ENCODE data around the gene IFFO2. TPM values are rescaled to one million over a fixed set of nuclear protein-coding genes. Genes with fewer than 3 reads are reported as not detected.
"Not testable (repeated sequence)": the region's sequence is repeated elsewhere in the genome, so short reads cannot be mapped to it uniquely, and the experiment has no call there.

The IFFO2 gene
- total RNA-seq, 5 donors from 2014 or later (not counting 1 experiment from before 2014, with no cell fraction given), result 36.0 to 76.2 (median 37.7) TPM

- ChIA-PET POLR2A (no interaction called here), CTCF (no interaction called here)
- no peak overlapping the region for H3K4me3 Mint-ChIP-seq
- no peaks in the 10 kb centered on the region for H3K9me3 Mint-ChIP-seq
- H3K27me3 Mint-ChIP-seq, result no peaks in the 10 kb centered on the region
- H3K27me3 ChIP-seq (replicated peaks in 1 of 2; ENCODE audit: control insufficient read depth in 2 of 2, extremely low read depth in 1 of 2, insufficient read depth in 2 of 2, low read length in 1 of 2), result no peaks in the 10 kb centered on the region
- DNase-seq (no peak), ATAC-seq (replicated peaks in 1 of 4) (no peak)
- H3K36me3 Mint-ChIP-seq, result no peaks in the 10 kb centered on the region
- H3K27ac Mint-ChIP-seq, result no peak overlapping the region
- no peaks in the 10 kb centered on the region for H3K9me3 ChIP-seq
- H3K36me3 ChIP-seq (ENCODE audit: control insufficient read depth in 2 of 2, extremely low read depth in 1 of 2, insufficient read depth in 1 of 2, low read length in 1 of 2), result no peaks in the 10 kb centered on the region
- no peak overlapping the region for H3K27ac ChIP-seq (ENCODE audit: low read length)
- WGBS (ENCODE audit: insufficient coverage), result 98% methylated on average over 7 of the region's 8 CpGs
- no peak overlapping the region for H3K4me3 ChIP-seq (ENCODE audit: control insufficient read depth in 1 of 2, extremely low read depth in 1 of 2, low read length in 1 of 2)
- H3K4me1 Mint-ChIP-seq, result peaks cover 24 to 35% (median 25%) of the 10 kb centered on the region in 3 donors
- H3K4me1 ChIP-seq (ENCODE audit: control insufficient read depth in 1 of 2, extremely low read depth in 1 of 2, insufficient read depth in 2 of 2, low read length in 2 of 2), result peaks cover 16 to 27% of the 10 kb centered on the region in 2 experiments
These were observed 57.9 kb downstream of the IFFO2 start for GRCh38 chr1:18898567-18898966.

- no peaks in the 10 kb centered on the region for H3K36me3 Mint-ChIP-seq
- CTCF ChIA-PET, result interaction anchor here in 1 of 2 donors (1.0 kb wide), 1 partner anchor 12 kb away, joined by 3 read pairs; no protein-coding TSS in a partner anchor
- ATAC-seq (replicated peaks in 1 of 4) (no peak), DNase-seq (no peak)
- H3K4me3 ChIP-seq (ENCODE audit: control insufficient read depth in 1 of 2, extremely low read depth in 1 of 2, low read length in 1 of 2), result no peak overlapping the region
- H3K27me3 Mint-ChIP-seq, result no peaks in the 10 kb centered on the region
- H3K9me3 ChIP-seq, result no peaks in the 10 kb centered on the region
- H3K36me3 ChIP-seq (ENCODE audit: control insufficient read depth in 2 of 2, extremely low read depth in 1 of 2, insufficient read depth in 1 of 2, low read length in 1 of 2), result no peaks in the 10 kb centered on the region
- H3K27me3 ChIP-seq (replicated peaks in 1 of 2; ENCODE audit: control insufficient read depth in 2 of 2, extremely low read depth in 1 of 2, insufficient read depth in 2 of 2, low read length in 1 of 2), result no peaks in the 10 kb centered on the region
- H3K27ac ChIP-seq (ENCODE audit: low read length), result no peak overlapping the region
- H3K4me3 Mint-ChIP-seq, result no peak overlapping the region
- no peak overlapping the region for H3K27ac Mint-ChIP-seq
- peaks cover 4 to 9% (median 5%) of the 10 kb centered on the region in 3 donors for H3K4me1 Mint-ChIP-seq
- 95% methylated on average over 6 of the region's 6 CpGs for WGBS (ENCODE audit: insufficient coverage)
- H3K4me1 ChIP-seq (ENCODE audit: control insufficient read depth in 1 of 2, extremely low read depth in 1 of 2, insufficient read depth in 2 of 2, low read length in 2 of 2), result peaks cover 3 to 9% of the 10 kb centered on the region in 2 experiments
- H3K9me3 Mint-ChIP-seq, result no peaks in the 10 kb centered on the region
- POLR2A ChIA-PET, result no interaction called here
These were observed 61.2 kb downstream of the IFFO2 start for GRCh38 chr1:18895317-18895716.

GRCh38 chr1:18893120-18893519, 63.4 kb downstream of the IFFO2 start:
- no peak overlapping the region for H3K27ac ChIP-seq (ENCODE audit: low read length)
- no peak for ATAC-seq (replicated peaks in 1 of 4)
- no peak overlapping the region for H3K4me3 Mint-ChIP-seq
- ChIA-PET POLR2A (interaction anchor here in 1 of 2 donors (0.5 kb wide), 1 partner anchor 715 kb away, joined by 4 read pairs; no protein-coding TSS in a partner anchor), CTCF (interaction anchor here (0.5 to 0.9 kb wide), 4 partner anchors 12 to 255 kb away, joined by 3 to 5 read pairs (median 4); no protein-coding TSS in a partner anchor)
- WGBS (ENCODE audit: insufficient coverage), result 96% methylated on average over 6 of the region's 7 CpGs
- no peaks in the 10 kb centered on the region for H3K9me3 Mint-ChIP-seq
- no peak overlapping the region for H3K27ac Mint-ChIP-seq
- no peak overlapping the region for H3K4me3 ChIP-seq (ENCODE audit: control insufficient read depth in 1 of 2, extremely low read depth in 1 of 2, low read length in 1 of 2)
- H3K4me1 Mint-ChIP-seq, result no peaks in the 10 kb centered on the region
- H3K27me3 Mint-ChIP-seq, result no peaks in the 10 kb centered on the region
- no peak for DNase-seq
- H3K27me3 ChIP-seq (replicated peaks in 1 of 2; ENCODE audit: control insufficient read depth in 2 of 2, extremely low read depth in 1 of 2, insufficient read depth in 2 of 2, low read length in 1 of 2), result no peaks in the 10 kb centered on the region
- no peaks in the 10 kb centered on the region for H3K4me1 ChIP-seq (ENCODE audit: control insufficient read depth in 1 of 2, extremely low read depth in 1 of 2, insufficient read depth in 2 of 2, low read length in 2 of 2)
- no peaks in the 10 kb centered on the region for H3K9me3 ChIP-seq
- H3K36me3 Mint-ChIP-seq, result no peaks in the 10 kb centered on the region
- H3K36me3 ChIP-seq (ENCODE audit: control insufficient read depth in 2 of 2, extremely low read depth in 1 of 2, insufficient read depth in 1 of 2, low read length in 1 of 2), result no peaks in the 10 kb centered on the region

GRCh38 chr1:18891858-18892257, 64.6 kb downstream of the IFFO2 start:
- POLR2A ChIA-PET; H3K4me3 ChIP-seq (ENCODE audit: control insufficient read depth in 1 of 2, extremely low read depth in 1 of 2, low read length in 1 of 2); H3K36me3 ChIP-seq (ENCODE audit: control insufficient read depth in 2 of 2, extremely low read depth in 1 of 2, insufficient read depth in 1 of 2, low read length in 1 of 2); H3K4me3 Mint-ChIP-seq; DNase-seq; CTCF ChIA-PET; H3K27me3 Mint-ChIP-seq; H3K9me3 Mint-ChIP-seq; H3K27me3 ChIP-seq (replicated peaks in 1 of 2; ENCODE audit: control insufficient read depth in 2 of 2, extremely low read depth in 1 of 2, insufficient read depth in 2 of 2, low read length in 1 of 2); H3K9me3 ChIP-seq; H3K4me1 ChIP-seq (ENCODE audit: control insufficient read depth in 1 of 2, extremely low read depth in 1 of 2, insufficient read depth in 2 of 2, low read length in 2 of 2); H3K27ac ChIP-seq (ENCODE audit: low read length); H3K36me3 Mint-ChIP-seq; H3K27ac Mint-ChIP-seq; ATAC-seq (replicated peaks in 1 of 4); H3K4me1 Mint-ChIP-seq: not testable (repeated sequence)
- WGBS (ENCODE audit: insufficient coverage), result 92% methylated on average over 6 of the region's 7 CpGs

GRCh38 chr1:18891426-18891780, 65.1 kb downstream of the IFFO2 start:
- POLR2A ChIA-PET, result no interaction called here
- no peak overlapping the region for H3K4me3 ChIP-seq (ENCODE audit: control insufficient read depth in 1 of 2, extremely low read depth in 1 of 2, low read length in 1 of 2)
- no peaks in the 10 kb centered on the region for H3K9me3 Mint-ChIP-seq
- H3K27ac ChIP-seq (ENCODE audit: low read length), result no peak overlapping the region
- H3K27me3 ChIP-seq (replicated peaks in 1 of 2; ENCODE audit: control insufficient read depth in 2 of 2, extremely low read depth in 1 of 2, insufficient read depth in 2 of 2, low read length in 1 of 2), result no peaks in the 10 kb centered on the region
- CTCF ChIA-PET, result no interaction called here
- H3K4me1 ChIP-seq (ENCODE audit: control insufficient read depth in 1 of 2, extremely low read depth in 1 of 2, insufficient read depth in 2 of 2, low read length in 2 of 2), result no peaks in the 10 kb centered on the region
- H3K27me3 Mint-ChIP-seq, result no peaks in the 10 kb centered on the region
- H3K4me3 Mint-ChIP-seq, result no peak overlapping the region
- H3K36me3 Mint-ChIP-seq, result no peaks in the 10 kb centered on the region
- no peaks in the 10 kb centered on the region for H3K9me3 ChIP-seq
- H3K4me1 Mint-ChIP-seq, result no peaks in the 10 kb centered on the region
- 90% methylated on average over 7 of the region's 7 CpGs for WGBS (ENCODE audit: insufficient coverage)
- no peak overlapping the region for H3K27ac Mint-ChIP-seq
- ATAC-seq (replicated peaks in 1 of 4) (no peak), DNase-seq (no peak)
- no peaks in the 10 kb centered on the region for H3K36me3 ChIP-seq (ENCODE audit: control insufficient read depth in 2 of 2, extremely low read depth in 1 of 2, insufficient read depth in 1 of 2, low read length in 1 of 2)

- CTCF ChIA-PET, result no interaction called here
- no peak overlapping the region for H3K27ac ChIP-seq (ENCODE audit: low read length)
- DNase-seq (no peak), ATAC-seq (replicated peaks in 1 of 4) (no peak)
- no peaks in the 10 kb centered on the region for H3K27me3 Mint-ChIP-seq
- H3K4me3 Mint-ChIP-seq, result no peak overlapping the region
- no peaks in the 10 kb centered on the region for H3K4me1 Mint-ChIP-seq
- H3K36me3 ChIP-seq (ENCODE audit: control insufficient read depth in 2 of 2, extremely low read depth in 1 of 2, insufficient read depth in 1 of 2, low read length in 1 of 2), result no peaks in the 10 kb centered on the region
- H3K36me3 Mint-ChIP-seq, result no peaks in the 10 kb centered on the region
- 55% methylated on average over 2 of the region's 6 CpGs for WGBS (ENCODE audit: insufficient coverage)
- no peaks in the 10 kb centered on the region for H3K9me3 ChIP-seq
- no peak overlapping the region for H3K27ac Mint-ChIP-seq
- POLR2A ChIA-PET, result interaction anchor here in 1 of 2 donors (0.6 kb wide), 1 partner anchor 239 kb away, joined by 3 read pairs; no protein-coding TSS in a partner anchor
- no peaks in the 10 kb centered on the region for H3K27me3 ChIP-seq (replicated peaks in 1 of 2; ENCODE audit: control insufficient read depth in 2 of 2, extremely low read depth in 1 of 2, insufficient read depth in 2 of 2, low read length in 1 of 2)
- H3K4me3 ChIP-seq (ENCODE audit: control insufficient read depth in 1 of 2, extremely low read depth in 1 of 2, low read length in 1 of 2), result no peak overlapping the region
- no peaks in the 10 kb centered on the region for H3K9me3 Mint-ChIP-seq
- H3K4me1 ChIP-seq (ENCODE audit: control insufficient read depth in 1 of 2, extremely low read depth in 1 of 2, insufficient read depth in 2 of 2, low read length in 2 of 2), result no peaks in the 10 kb centered on the region
These were observed 65.6 kb downstream of the IFFO2 start for GRCh38 chr1:18890706-18891425.
